Esophagus squamous epithelium (tissue), 5 donors: ENCODE measurements around the gene PRKAA1. TPM values are rescaled to one million over a fixed set of nuclear protein-coding genes. Genes with fewer than 3 reads are reported as not detected.

Experiments used
- DNase-seq: peaks from one replicate; lab custom pipeline; 2025; lab: John Stamatoyannopoulos, UW
- H3K27ac ChIP-seq, 4 donors: fragments of 200-600 bp; sonication (generic); one replicate each; pipeline ENCODE4 v1.5.1; 2016 to 2019; ENCODE audit warnings: mild to moderate bottlenecking in 1 of 4
- H3K27me3 ChIP-seq, 4 donors: fragments of 200-600 bp; sonication (generic); 1 replicate in 3 of 4; 2 replicates in 1 of 4; pipeline versions ENCODE4 v1.5.1 to v1.6.0; 2017 to 2021; ENCODE audit warnings: antibody characterized with exemption in 1 of 4
- H3K36me3 ChIP-seq, 3 donors: fragments of 200-600 bp; sonication (generic); one replicate each; pipeline ENCODE4 v1.5.1; 2016 to 2019
- H3K4me1 ChIP-seq, 3 donors: fragments of 200-600 bp; sonication (generic); one replicate each; pipeline ENCODE4 v1.5.1; 2017 to 2019
- H3K4me3 ChIP-seq, 4 donors: fragments of 200-600 bp; sonication (generic); 1 replicate in 3 of 4; 2 replicates in 1 of 4; pipeline ENCODE4 v1.5.1; 2016 to 2019; ENCODE audit warnings: mild to moderate bottlenecking in 2 of 4, moderate library complexity in 1 of 4
- H3K9me3 ChIP-seq, 3 donors: fragments of 200-600 bp; sonication (generic); one replicate each; pipeline ENCODE4 v1.5.1; 2016 to 2019
- CTCF ChIP-seq, 6 experiments: fragments of 450-650 bp in 4 of 6; fragments of 200-600 bp in 2 of 6; sonication (generic) in 2 of 6; IDR thresholded peaks; one replicate each; pipeline ENCODE4 v1.5.1; 2016 to 2019; ENCODE audit warnings: antibody characterized with exemption in 6 of 6, mild to moderate bottlenecking in 4 of 6, moderate library complexity in 4 of 6
- POLR2A ChIP-seq, 4 donors: fragments of 450-650 bp; IDR thresholded peaks; one replicate each; pipeline ENCODE4 v1.6.1; 2017; ENCODE audit warnings: antibody characterized with exemption in 4 of 4, mild to moderate bottlenecking in 4 of 4, moderate library complexity in 3 of 4
- WGBS, 2 donors: methylation state at CpG; one replicate each; pipeline ENCODE4 v1.1.5; 2018; 5-methylcytosine and 5-hydroxymethylcytosine counted together
- intact Hi-C: fragments of 100-400 bp; cut with DNase I; formaldehyde crosslinking; loops from one replicate; pipeline ENCODE4 v1.15.0; 2022
- total RNA-seq, 4 donors: library from RNA; depleted of rRNA; stranded (reverse); fragments of >200 nt; gene quantifications; one replicate each; pipeline ENCODE4 v1.1.0, GENCODE V29; 2016
- donor health status: DM: yes; HTN: yes; CAD: no.

PRKAA1 gene
- total RNA-seq, 4 donors from 2014 or later, result 32.0 to 61.9 (median 51.9) TPM

GRCh38 chr5:40784027-40784653 lies 14.0 kb downstream of the PRKAA1 start:
- no peaks in the 10 kb centered on the region for H3K27me3 ChIP-seq
- DNase-seq, result no peak
- no peak overlapping the region for H3K4me3 ChIP-seq
- intact Hi-C loops, result no loop called here
- no peaks in the 10 kb centered on the region for H3K9me3 ChIP-seq
- peaks cover 0 to 17% (median 0%) of the 10 kb centered on the region in 3 donors for H3K36me3 ChIP-seq
- WGBS, 2 donors, result 82 to 100% methylated on average over 1 of the region's 1 CpG
- H3K4me1 ChIP-seq, result peaks cover 0 to 37% (median 3%) of the 10 kb centered on the region in 3 donors
- no peak for TF ChIP-seq POLR2A (IDR thresholded peaks at IDR 0.05)
- no peak for TF ChIP-seq CTCF (IDR thresholded peaks at IDR 0.05)
- H3K27ac ChIP-seq, result no peak overlapping the region

- Histone ChIP-seq H3K4me1 (peaks cover 0 to 37% (median 3%) of the 10 kb centered on the region in 3 donors), H3K36me3 (peaks cover 0 to 9% (median 0%) of the 10 kb centered on the region in 3 donors), H3K27me3 (no peaks in the 10 kb centered on the region), H3K27ac (no peak overlapping the region), H3K4me3 (no peak overlapping the region), H3K9me3 (no peaks in the 10 kb centered on the region)
- TF ChIP-seq POLR2A (IDR thresholded peaks at IDR 0.05) (no peak), CTCF (IDR thresholded peaks at IDR 0.05) (no peak)
- intact Hi-C loops, result no loop called here
- DNase-seq, result no peak
Measured at GRCh38 chr5:40781843-40782409, 16.2 kb downstream of the PRKAA1 start.

GRCh38 chr5:40780858-40781257 lies 17.3 kb downstream of the PRKAA1 start:
- H3K36me3 ChIP-seq, result peaks cover 0 to 20% (median 0%) of the 10 kb centered on the region in 3 donors
- intact Hi-C loops, result no loop called here
- no peak overlapping the region for H3K27ac ChIP-seq
- no peaks in the 10 kb centered on the region for H3K27me3 ChIP-seq
- H3K4me1 ChIP-seq, result peaks cover 0 to 45% (median 3%) of the 10 kb centered on the region in 3 donors
- WGBS, 2 donors, result 79 to 93% methylated on average over 3 of the region's 3 CpGs
- DNase-seq, result no peak
- no peaks in the 10 kb centered on the region for H3K9me3 ChIP-seq
- TF ChIP-seq POLR2A (IDR thresholded peaks at IDR 0.05) (no peak), CTCF (IDR thresholded peaks at IDR 0.05) (no peak)
- no peak overlapping the region for H3K4me3 ChIP-seq

GRCh38 chr5:40780199-40780598 lies 18.0 kb downstream of the PRKAA1 start:
- WGBS, 2 donors, result 60 to 76% methylated on average over 5 of the region's 5 CpGs
- Histone ChIP-seq H3K27me3 (no peaks in the 10 kb centered on the region), H3K27ac (no peak overlapping the region), H3K9me3 (no peaks in the 10 kb centered on the region), H3K36me3 (peaks cover 0 to 26% (median 0%) of the 10 kb centered on the region in 3 donors), H3K4me3 (no peak overlapping the region), H3K4me1 (peaks cover 0 to 45% (median 3%) of the 10 kb centered on the region in 3 donors)
- no peak for DNase-seq
- intact Hi-C loops, result no loop called here
- TF ChIP-seq POLR2A (IDR thresholded peaks at IDR 0.05) (no peak), CTCF (IDR thresholded peaks at IDR 0.05) (no peak)

- 89 to 90% methylated on average over 6 of the region's 6 CpGs for WGBS, 2 donors
- no peaks in the 10 kb centered on the region for H3K27me3 ChIP-seq
- H3K27ac ChIP-seq, result no peak overlapping the region
- H3K36me3 ChIP-seq, result peaks cover 0 to 32% (median 0%) of the 10 kb centered on the region in 3 donors
- peaks cover 0 to 41% (median 3%) of the 10 kb centered on the region in 3 donors for H3K4me1 ChIP-seq
- no peak overlapping the region for H3K4me3 ChIP-seq
- intact Hi-C loops, result no loop called here
- DNase-seq, result no peak
- no peak for TF ChIP-seq CTCF (IDR thresholded peaks at IDR 0.05)
- TF ChIP-seq POLR2A (IDR thresholded peaks at IDR 0.05), result no peak
- no peaks in the 10 kb centered on the region for H3K9me3 ChIP-seq
Measured at GRCh38 chr5:40779561-40779960, 18.6 kb downstream of the PRKAA1 start.
